KMS-11 (cell line): ENCODE results near the gene CPLANE2.

Source experiments
- H2AFZ ChIP-seq: fragments of 200-600 bp; sonication (generic); 2 replicates; pipeline ENCODE4 v1.6.1; 2016; ENCODE audit warnings: antibody characterized with exemption, mixed run types, low read depth
- H3K27ac ChIP-seq: fragments of 200-600 bp; sonication (generic); 2 replicates; pipeline ENCODE4 v1.6.1; 2016; ENCODE audit warnings: mild to moderate bottlenecking, mixed run types
- H3K27me3 ChIP-seq: fragments of 200-600 bp; sonication (generic); 2 replicates; pipeline ENCODE4 v1.6.1; 2017; ENCODE audit warnings: mild to moderate bottlenecking, low read depth, mixed run types, moderate library complexity; ENCODE audit not compliant: insufficient read depth
- H3K36me3 ChIP-seq: fragments of 200-600 bp; sonication (generic); 2 replicates; pipeline ENCODE4 v1.6.1; 2017; ENCODE audit warnings: mild to moderate bottlenecking, mixed run types; ENCODE audit not compliant: insufficient read depth
- H3K4me1 ChIP-seq: fragments of 200-600 bp; sonication (generic); 2 replicates; pipeline ENCODE4 v1.6.1; 2016; ENCODE audit warnings: mild to moderate bottlenecking, low read depth, mixed run types; ENCODE audit not compliant: poor library complexity, severe bottlenecking
- H3K4me2 ChIP-seq: fragments of 200-600 bp; sonication (generic); 2 replicates; pipeline ENCODE4 v1.7.0; 2016; ENCODE audit warnings: mild to moderate bottlenecking, mixed run types
- H3K4me3 ChIP-seq: fragments of 200-600 bp; sonication (generic); IDR thresholded peaks from 2 replicates; pipeline ENCODE4 v1.6.1; 2017; ENCODE audit warnings: low read depth, low read length, mixed read lengths; ENCODE audit not compliant: insufficient read depth
- H3K79me2 ChIP-seq: fragments of 200-600 bp; sonication (generic); 2 replicates; pipeline ENCODE4 v1.6.1; 2016; ENCODE audit warnings: low read depth, mixed run types; ENCODE audit not compliant: insufficient read depth
- H3K9ac ChIP-seq: fragments of 200-600 bp; sonication (generic); 2 replicates; pipeline ENCODE4 v1.6.1; 2016; ENCODE audit warnings: mild to moderate bottlenecking, mixed run types
- H4K20me1 ChIP-seq: fragments of 200-600 bp; sonication (generic); 2 replicates; pipeline ENCODE4 v1.6.1; 2016; ENCODE audit warnings: mild to moderate bottlenecking, mixed run types; ENCODE audit not compliant: insufficient read depth
- CTCF ChIP-seq: fragments of 200-600 bp; sonication (generic); conservative IDR thresholded peaks from 2 replicates; pipeline ENCODE4 v1.6.1; 2017; ENCODE audit warnings: low read depth, mild to moderate bottlenecking, antibody characterized with exemption, low read length, moderate library complexity, mixed read lengths

The CPLANE2 gene

GRCh38 chr1:16204216-16204615, 32.8 kb downstream of the CPLANE2 start:
- H4K20me1 ChIP-seq: no peaks in the 10 kb centered on the region
- H3K9ac ChIP-seq: no peak overlapping the region
- no peak for TF ChIP-seq CTCF
- no peak overlapping the region for H3K4me3 ChIP-seq
- no peaks in the 10 kb centered on the region for H3K27me3 ChIP-seq
- peaks cover 6% of the 10 kb centered on the region for H3K4me1 ChIP-seq
- no peaks in the 10 kb centered on the region for H3K36me3 ChIP-seq
- H2AFZ ChIP-seq: no peak overlapping the region
- H3K4me2 ChIP-seq: no peak overlapping the region
- no peak overlapping the region for H3K27ac ChIP-seq
- H3K79me2 ChIP-seq: no peaks in the 10 kb centered on the region

- Histone ChIP-seq H3K36me3 (no peaks in the 10 kb centered on the region), H3K27me3 (no peaks in the 10 kb centered on the region), H3K9ac (no peak overlapping the region), H3K4me1 (peaks cover 10% of the 10 kb centered on the region), H3K27ac (no peak overlapping the region), H3K4me2 (no peak overlapping the region), H3K4me3 (no peak overlapping the region), H2AFZ (no peak overlapping the region), H4K20me1 (no peaks in the 10 kb centered on the region), H3K79me2 (no peaks in the 10 kb centered on the region)
- no peak for TF ChIP-seq CTCF
These were observed 33.4 kb downstream of the CPLANE2 start for GRCh38 chr1:16203550-16203949.

- no peak overlapping the region for H3K9ac ChIP-seq
- no peak overlapping the region for H2AFZ ChIP-seq
- H3K79me2 ChIP-seq: no peaks in the 10 kb centered on the region
- H3K27ac ChIP-seq: no peak overlapping the region
- H4K20me1 ChIP-seq: no peaks in the 10 kb centered on the region
- no peak for TF ChIP-seq CTCF
- no peak overlapping the region for H3K4me3 ChIP-seq
- H3K27me3 ChIP-seq: no peaks in the 10 kb centered on the region
- H3K36me3 ChIP-seq: no peaks in the 10 kb centered on the region
- no peak overlapping the region for H3K4me2 ChIP-seq
- peaks cover 10% of the 10 kb centered on the region for H3K4me1 ChIP-seq
These were observed 34.4 kb downstream of the CPLANE2 start for GRCh38 chr1:16202281-16203210.

GRCh38 chr1:16199700-16200099, 37.3 kb downstream of the CPLANE2 start:
- no peaks in the 10 kb centered on the region for H3K36me3 ChIP-seq
- no peaks in the 10 kb centered on the region for H3K27me3 ChIP-seq

More at GRCh38 chr1:16199700-16200099, 37.3 kb downstream of the CPLANE2 start:
- Histone ChIP-seq H3K4me1 (peaks cover 4% of the 10 kb centered on the region), H4K20me1 (no peaks in the 10 kb centered on the region), H3K4me2 (no peak overlapping the region), H3K4me3 (no peak overlapping the region), H3K79me2 (no peaks in the 10 kb centered on the region), H3K9ac (no peak overlapping the region), H2AFZ (no peak overlapping the region), H3K27ac (no peak overlapping the region)
- no peak for TF ChIP-seq CTCF
